CD14-positive monocyte (primary cell): Measurements from ENCODE around the gene PUS7. TPM values are rescaled to one million over a fixed set of nuclear protein-coding genes. Genes with fewer than 3 reads are reported as not detected.

Experiments
- DNase-seq, 3 donors: peaks; one replicate each; pipeline ENCODE4 v3.0.0-alpha.2; 2011 to 2022
- H2AFZ ChIP-seq: 2 replicates; pipeline ENCODE4 v1.6.0; 2012; ENCODE audit warnings: mild to moderate bottlenecking, low read depth, low read length, inconsistent platforms; ENCODE audit not compliant: insufficient read depth, poor library complexity, severe bottlenecking
- H3K27ac ChIP-seq, 2 donors: 1 replicate in 1 of 2; 2 replicates in 1 of 2; pipeline ENCODE4 v1.5.1; 2012 to 2013; ENCODE audit warnings: low read length in 2 of 2, control low read depth in 1 of 2, inconsistent platforms in 1 of 2, low read depth in 1 of 2, mild to moderate bottlenecking in 1 of 2
- H3K27me3 ChIP-seq, 2 donors: one replicate each; pipeline versions ENCODE4 v1.6.0 to v1.6.1; 2011 to 2013; ENCODE audit warnings: low read length in 2 of 2; ENCODE audit not compliant: control insufficient read depth in 2 of 2, insufficient read depth in 2 of 2
- H3K36me3 ChIP-seq, 2 donors: replicated peaks in 1 of 2; 1 replicate in 1 of 2; 2 replicates in 1 of 2; pipeline versions ENCODE4 v1.5.1 to v1.6.1; 2012 to 2013; ENCODE audit warnings: low read length in 2 of 2, control low read depth in 1 of 2, inconsistent platforms in 1 of 2, mild to moderate bottlenecking in 1 of 2; ENCODE audit not compliant: insufficient read depth in 2 of 2, control insufficient read depth in 1 of 2
- H3K4me1 ChIP-seq, 2 donors: 1 replicate in 1 of 2; 2 replicates in 1 of 2; pipeline versions ENCODE4 v1.5.1 to v1.6.1; 2012 to 2013; ENCODE audit warnings: low read length in 2 of 2, control low read depth in 1 of 2, inconsistent platforms in 1 of 2, mild to moderate bottlenecking in 1 of 2, moderate library complexity in 1 of 2; ENCODE audit not compliant: insufficient read depth in 2 of 2, control insufficient read depth in 1 of 2
- H3K4me2 ChIP-seq: replicated peaks from 2 replicates; pipeline ENCODE3; 2012; ENCODE audit warnings: low read length, moderate library complexity, mild to moderate bottlenecking; ENCODE audit not compliant: poor library complexity, severe bottlenecking; ENCODE audit errors: extremely low read depth
- H3K4me3 ChIP-seq, 3 experiments: fragments of 200-600 bp in 1 of 3; sonication (generic) in 1 of 3; replicated peaks in 1 of 3; 1 replicate in 2 of 3; 2 replicates in 1 of 3; pipeline ENCODE4 v1.5.1; 2011 to 2013; ENCODE audit warnings: low read length in 3 of 3, mild to moderate bottlenecking in 3 of 3, control low read depth in 2 of 3, low read depth in 2 of 3, inconsistent platforms in 1 of 3, moderate library complexity in 1 of 3
- H3K79me2 ChIP-seq: 2 replicates; pipeline ENCODE4 v1.6.0; 2012; ENCODE audit warnings: mild to moderate bottlenecking, control low read depth, inconsistent platforms, low read length, moderate library complexity; ENCODE audit not compliant: insufficient read depth
- H3K9ac ChIP-seq: 2 replicates; pipeline ENCODE4 v1.6.0; 2017; ENCODE audit warnings: low read length, mild to moderate bottlenecking; ENCODE audit not compliant: insufficient read depth, poor library complexity, severe bottlenecking
- H3K9me3 ChIP-seq, 2 donors: replicated peaks in 1 of 2; 1 replicate in 1 of 2; 2 replicates in 1 of 2; pipeline versions ENCODE4 v1.5.1 to v1.6.1; 2012 to 2013; ENCODE audit warnings: low read length in 2 of 2, control low read depth in 1 of 2; ENCODE audit not compliant: control insufficient read depth in 1 of 2, insufficient read depth in 1 of 2
- H4K20me1 ChIP-seq: 2 replicates; pipeline ENCODE4 v1.6.0; 2012; ENCODE audit warnings: mild to moderate bottlenecking, low read length, control low read depth, moderate library complexity; ENCODE audit not compliant: insufficient read depth
- H3K27ac Mint-ChIP-seq, 7 donors: one replicate each; pipeline ENCODE4 v1.8.0; 2020; ENCODE audit warnings: mild to moderate bottlenecking in 7 of 7, mixed read lengths in 7 of 7, moderate library complexity in 6 of 7, inconsistent platforms in 2 of 7
- H3K27me3 Mint-ChIP-seq, 3 donors: one replicate each; pipeline ENCODE4 v1.8.0; 2021 to 2022; ENCODE audit warnings: low read depth in 3 of 3, mild to moderate bottlenecking in 3 of 3, mixed read lengths in 3 of 3, moderate library complexity in 3 of 3, inconsistent platforms in 1 of 3
- H3K36me3 Mint-ChIP-seq, 2 donors: one replicate each; pipeline ENCODE4 v1.8.0; 2020; ENCODE audit warnings: mixed read lengths in 2 of 2, inconsistent platforms in 1 of 2, mild to moderate bottlenecking in 1 of 2
- H3K4me1 Mint-ChIP-seq: one replicate; pipeline ENCODE4 v1.8.0; 2020; ENCODE audit warnings: mild to moderate bottlenecking, mixed read lengths
- H3K4me3 Mint-ChIP-seq, 2 donors: one replicate each; pipeline ENCODE4 v1.8.0; 2020; ENCODE audit warnings: mild to moderate bottlenecking in 2 of 2, mixed read lengths in 2 of 2, moderate library complexity in 1 of 2
- H3K9me3 Mint-ChIP-seq, 7 donors: one replicate each; pipeline ENCODE4 v1.8.0; 2020 to 2022; ENCODE audit warnings: mixed read lengths in 7 of 7, mild to moderate bottlenecking in 6 of 7, moderate library complexity in 6 of 7, inconsistent platforms in 2 of 7
- WGBS: methylation state at CpG from one replicate; pipeline ENCODE4 v1.1.5; 2013; ENCODE audit warnings: missing lambda C conversion rate; ENCODE audit not compliant: insufficient coverage; 5-methylcytosine and 5-hydroxymethylcytosine counted together
- intact Hi-C, 2 donors: fragments of 100-400 bp; cut with micrococcal nuclease; formaldehyde crosslinking; loops; one replicate each; pipeline versions ENCODE4 v1.15.0 to v1.15.1; 2023
- polyA plus RNA-seq, 3 donors: library from polyadenylated mRNA; depleted of rRNA in 1 of 3; unstranded in 2 of 3; stranded (reverse) in 1 of 3; fragments of 300-500 nt in 2 of 3; fragments of >200 nt in 1 of 3; fragmentation: Illumina TruSeq in 2 of 3; gene quantifications; 1 replicate in 2 of 3; 2 replicates in 1 of 3; pipeline ENCODE4 v1.2.3, GENCODE V29; 2012 to 2021
- TF ChIP-seq, protein P1 (sequence below): fragments of 200-600 bp; IDR thresholded peaks from one replicate; pipeline ENCODE4 v1.8.0; 2022; ENCODE audit warnings: antibody characterized with exemption, mild to moderate bottlenecking

The PUS7 gene
- polyA plus RNA-seq, 3 donors: 1.3 to 1.8 (median 1.6) TPM

DNA sequence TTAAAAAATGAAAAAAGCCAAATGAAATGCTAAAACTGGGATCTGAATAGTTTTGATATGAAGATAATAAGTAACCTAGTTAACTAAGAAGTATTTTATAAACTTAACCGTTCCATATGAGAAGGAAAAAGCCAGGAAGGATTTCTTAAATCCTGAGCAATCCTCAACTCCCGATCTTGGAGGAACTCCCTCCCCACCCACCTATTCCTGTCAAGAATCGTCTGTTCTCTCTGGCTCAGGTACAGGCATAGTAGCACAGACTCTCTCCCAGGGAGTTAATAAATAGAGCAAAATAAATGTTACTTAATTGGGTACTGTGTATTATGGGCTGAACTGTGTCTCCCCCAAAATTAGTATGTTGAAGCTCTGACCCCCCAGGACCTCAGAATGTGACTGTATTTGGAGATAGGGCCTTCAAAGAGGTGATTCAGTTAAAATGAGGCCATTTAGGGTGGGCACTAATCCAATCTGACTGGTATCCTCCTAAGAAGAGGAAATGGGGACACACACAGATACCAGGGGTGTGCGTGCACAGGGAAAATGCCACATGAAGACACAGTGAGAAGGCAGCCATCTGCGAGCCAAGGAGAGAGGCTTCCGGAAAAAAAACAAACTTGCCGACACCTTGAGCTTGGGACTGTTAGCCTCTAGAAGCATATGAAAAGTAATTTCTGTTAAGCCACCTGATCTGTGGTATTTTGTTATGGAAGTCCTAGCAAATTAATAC lies 28.7 kb downstream of the PUS7 start:
- TF ChIP-seq, protein P1, sequence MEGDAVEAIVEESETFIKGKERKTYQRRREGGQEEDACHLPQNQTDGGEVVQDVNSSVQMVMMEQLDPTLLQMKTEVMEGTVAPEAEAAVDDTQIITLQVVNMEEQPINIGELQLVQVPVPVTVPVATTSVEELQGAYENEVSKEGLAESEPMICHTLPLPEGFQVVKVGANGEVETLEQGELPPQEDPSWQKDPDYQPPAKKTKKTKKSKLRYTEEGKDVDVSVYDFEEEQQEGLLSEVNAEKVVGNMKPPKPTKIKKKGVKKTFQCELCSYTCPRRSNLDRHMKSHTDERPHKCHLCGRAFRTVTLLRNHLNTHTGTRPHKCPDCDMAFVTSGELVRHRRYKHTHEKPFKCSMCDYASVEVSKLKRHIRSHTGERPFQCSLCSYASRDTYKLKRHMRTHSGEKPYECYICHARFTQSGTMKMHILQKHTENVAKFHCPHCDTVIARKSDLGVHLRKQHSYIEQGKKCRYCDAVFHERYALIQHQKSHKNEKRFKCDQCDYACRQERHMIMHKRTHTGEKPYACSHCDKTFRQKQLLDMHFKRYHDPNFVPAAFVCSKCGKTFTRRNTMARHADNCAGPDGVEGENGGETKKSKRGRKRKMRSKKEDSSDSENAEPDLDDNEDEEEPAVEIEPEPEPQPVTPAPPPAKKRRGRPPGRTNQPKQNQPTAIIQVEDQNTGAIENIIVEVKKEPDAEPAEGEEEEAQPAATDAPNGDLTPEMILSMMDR: no peak
- H3K27ac ChIP-seq: no peak overlapping the region
- no peak overlapping the region for H3K4me3 Mint-ChIP-seq

DNA sequence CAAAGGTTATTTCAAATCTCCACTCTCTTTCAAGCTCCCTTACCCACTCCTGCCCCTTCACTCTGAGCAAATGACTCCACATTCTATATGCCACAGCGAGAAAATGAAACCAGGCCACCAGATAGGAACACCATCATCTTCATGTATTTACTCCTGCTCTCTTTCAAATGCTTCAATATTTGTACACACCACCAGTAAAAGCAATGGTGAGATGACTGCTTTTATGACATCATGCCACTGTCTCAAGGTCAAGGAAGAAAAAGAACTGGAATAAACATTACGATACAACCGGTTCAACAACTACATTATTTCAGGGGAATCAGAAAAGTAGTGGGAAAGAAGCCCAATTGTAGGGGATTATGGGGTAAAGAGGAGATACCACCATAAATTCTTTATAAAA lies 32.7 kb downstream of the PUS7 start:
- TF ChIP-seq, protein P1: no peak
- H3K4me3 ChIP-seq: no peak overlapping the region
- no peak overlapping the region for H3K4me3 Mint-ChIP-seq
- H4K20me1 ChIP-seq: no peaks in the 10 kb centered on the region
- H3K27me3 ChIP-seq: no peaks in the 10 kb centered on the region
- H3K4me2 ChIP-seq: no peak overlapping the region
- H3K9me3 ChIP-seq: no peaks in the 10 kb centered on the region
- intact Hi-C loops: no loop called here
- peaks cover 3 to 4% of the 10 kb centered on the region in 2 donors for H3K36me3 Mint-ChIP-seq
- H2AFZ ChIP-seq: no peak overlapping the region
- H3K27ac ChIP-seq: no peak overlapping the region
- no peaks in the 10 kb centered on the region for H3K4me1 ChIP-seq
- no peak overlapping the region for H3K9ac ChIP-seq
- DNase-seq: no peak
- H3K79me2 ChIP-seq: no peaks in the 10 kb centered on the region
- no peaks in the 10 kb centered on the region for H3K9me3 Mint-ChIP-seq
- H3K27me3 Mint-ChIP-seq: no peaks in the 10 kb centered on the region
- no peak overlapping the region for H3K27ac Mint-ChIP-seq
- no peaks in the 10 kb centered on the region for H3K4me1 Mint-ChIP-seq
- H3K36me3 ChIP-seq: no peaks in the 10 kb centered on the region
- WGBS: 100% methylated on average over 1 of the region's 3 CpGs

More for the DNA sequence above, 28.7 kb downstream of the PUS7 start:
- Histone ChIP-seq H3K4me3 (no peak overlapping the region), H2AFZ (no peak overlapping the region), H3K36me3 (no peaks in the 10 kb centered on the region), H3K4me2 (no peak overlapping the region), H3K9ac (no peak overlapping the region), H3K4me1 (no peaks in the 10 kb centered on the region), H3K79me2 (no peaks in the 10 kb centered on the region), H4K20me1 (no peaks in the 10 kb centered on the region), H3K9me3 (no peaks in the 10 kb centered on the region), H3K27me3 (no peaks in the 10 kb centered on the region)
- no peak for DNase-seq
- Mint-ChIP-seq H3K4me1 (no peaks in the 10 kb centered on the region), H3K27ac (peak overlapping the region in 1 of 7 donors; percentile 47), H3K9me3 (no peaks in the 10 kb centered on the region), H3K27me3 (no peaks in the 10 kb centered on the region), H3K36me3 (peaks cover 0 to 4% of the 10 kb centered on the region in 2 donors)
- intact Hi-C loops: no loop called here
- WGBS: 80% methylated on average over 2 of the region's 7 CpGs
